ENCODE results near the gene ZC3H18.

DNA sequence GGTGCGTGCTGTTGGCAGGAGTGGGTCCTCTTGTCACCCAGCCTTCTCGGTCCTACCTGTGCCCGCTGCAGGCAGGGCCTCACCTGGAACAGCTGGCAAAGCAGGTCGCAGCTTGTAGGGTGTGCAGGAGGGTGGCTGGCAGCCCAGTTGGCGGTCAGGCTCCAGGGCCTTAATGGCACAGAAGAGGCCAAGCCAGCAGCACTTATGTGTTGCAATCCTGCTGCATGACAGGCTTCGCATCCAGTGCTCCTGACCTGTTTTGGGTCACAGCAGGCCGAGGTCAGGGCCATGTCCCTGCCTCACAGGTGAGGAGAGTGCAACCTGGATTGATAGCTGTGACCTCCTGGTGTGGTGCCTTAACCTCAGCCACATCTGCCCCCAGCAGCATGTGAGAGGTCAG lies 31.9 kb downstream of the ZC3H18 start:
- TF ChIP-seq EP300 (IDR thresholded peaks at IDR 0.05): no peak
- TF ChIP-seq, protein P1, sequence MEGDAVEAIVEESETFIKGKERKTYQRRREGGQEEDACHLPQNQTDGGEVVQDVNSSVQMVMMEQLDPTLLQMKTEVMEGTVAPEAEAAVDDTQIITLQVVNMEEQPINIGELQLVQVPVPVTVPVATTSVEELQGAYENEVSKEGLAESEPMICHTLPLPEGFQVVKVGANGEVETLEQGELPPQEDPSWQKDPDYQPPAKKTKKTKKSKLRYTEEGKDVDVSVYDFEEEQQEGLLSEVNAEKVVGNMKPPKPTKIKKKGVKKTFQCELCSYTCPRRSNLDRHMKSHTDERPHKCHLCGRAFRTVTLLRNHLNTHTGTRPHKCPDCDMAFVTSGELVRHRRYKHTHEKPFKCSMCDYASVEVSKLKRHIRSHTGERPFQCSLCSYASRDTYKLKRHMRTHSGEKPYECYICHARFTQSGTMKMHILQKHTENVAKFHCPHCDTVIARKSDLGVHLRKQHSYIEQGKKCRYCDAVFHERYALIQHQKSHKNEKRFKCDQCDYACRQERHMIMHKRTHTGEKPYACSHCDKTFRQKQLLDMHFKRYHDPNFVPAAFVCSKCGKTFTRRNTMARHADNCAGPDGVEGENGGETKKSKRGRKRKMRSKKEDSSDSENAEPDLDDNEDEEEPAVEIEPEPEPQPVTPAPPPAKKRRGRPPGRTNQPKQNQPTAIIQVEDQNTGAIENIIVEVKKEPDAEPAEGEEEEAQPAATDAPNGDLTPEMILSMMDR (IDR thresholded peaks at IDR 0.05): no peak
- TF ChIP-seq POLR2A (IDR thresholded peaks at IDR 0.05): no peak

Data from stomach (tissue), 4 donors.